GM19193 (cell line): ENCODE data around the gene COPS9.

Source experiments
- POLR2A ChIP-seq: IDR thresholded peaks from 4 replicates; pipeline ENCODE4 v1.6.1; 2011; ENCODE audit not compliant: insufficient read depth, insufficient read length; ENCODE audit errors: extremely low read depth

Gene COPS9

GRCh38 chr2:240127191-240127750, 8.8 kb downstream of the COPS9 start:
- TF ChIP-seq POLR2A, result no peak

- TF ChIP-seq POLR2A, result no peak
Measured at GRCh38 chr2:240126731-240127130, 9.4 kb downstream of the COPS9 start.

DNA sequence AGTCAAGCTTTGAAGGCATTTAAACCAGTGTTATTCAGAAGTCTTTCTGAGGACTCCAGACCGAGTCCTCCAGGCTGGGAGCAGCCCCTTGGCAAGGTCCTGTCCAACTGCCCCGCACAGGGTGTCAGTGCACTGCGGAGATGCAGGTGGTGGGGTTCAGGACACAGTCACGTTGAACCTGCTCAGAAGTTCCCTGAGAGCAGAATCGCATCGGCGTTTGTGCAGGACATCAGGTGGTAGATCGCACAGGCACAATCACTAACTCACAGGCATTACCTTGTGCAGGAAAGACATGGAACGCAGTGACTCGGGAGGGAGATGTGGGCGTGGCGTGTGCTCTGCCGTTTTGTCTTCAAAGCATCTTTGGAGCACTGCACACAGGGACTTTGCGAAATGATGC, 10.4 kb downstream of the COPS9 start:
- TF ChIP-seq POLR2A, result no peak

- TF ChIP-seq POLR2A, result no peak
Measured at GRCh38 chr2:240124651-240125030, 11.5 kb downstream of the COPS9 start.

GRCh38 chr2:240123821-240124650, 12.1 kb downstream of the COPS9 start:
- TF ChIP-seq POLR2A, result no peak

DNA sequence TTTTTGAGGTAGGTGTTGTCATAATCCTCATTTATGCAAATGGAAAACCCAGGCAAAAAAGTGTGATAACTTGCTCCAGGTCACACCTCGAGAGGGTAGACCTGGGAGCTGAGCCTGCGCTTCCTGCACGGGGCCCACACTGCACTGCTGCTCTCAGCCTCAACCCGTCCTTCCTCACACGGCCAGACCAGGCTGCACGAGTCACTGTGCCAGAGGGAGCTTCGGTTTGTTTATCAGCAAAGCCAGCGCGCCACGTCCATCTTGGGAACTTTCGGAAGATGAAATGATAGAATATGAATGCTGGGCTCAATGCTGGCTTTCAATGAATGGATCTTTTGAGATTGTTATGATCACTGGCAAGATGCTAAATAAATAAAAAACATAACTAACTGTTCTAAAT, 14.4 kb downstream of the COPS9 start:
- no peak for TF ChIP-seq POLR2A

DNA sequence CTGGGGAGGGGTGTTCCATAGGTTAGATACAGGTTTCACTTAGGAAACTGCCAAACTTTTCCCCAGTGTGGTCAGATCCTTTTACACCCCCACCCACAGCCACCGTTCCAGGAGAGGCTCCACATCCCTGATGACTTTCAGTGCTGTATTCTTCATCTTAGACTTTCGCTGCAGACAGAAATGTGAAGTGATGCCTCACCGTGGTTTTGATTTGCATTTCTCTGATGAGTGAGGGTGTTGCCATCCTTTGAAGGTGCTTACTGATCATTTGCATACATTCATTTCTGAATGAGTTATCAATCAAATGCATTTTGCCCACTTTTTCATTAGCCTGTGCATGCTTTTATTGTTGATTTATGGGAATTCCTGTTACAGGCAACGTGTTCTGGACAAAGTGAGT, 14.9 kb downstream of the COPS9 start:
- no peak for TF ChIP-seq POLR2A

GRCh38 chr2:240114233-240114632, 21.9 kb downstream of the COPS9 start:
- no peak for TF ChIP-seq POLR2A

DNA sequence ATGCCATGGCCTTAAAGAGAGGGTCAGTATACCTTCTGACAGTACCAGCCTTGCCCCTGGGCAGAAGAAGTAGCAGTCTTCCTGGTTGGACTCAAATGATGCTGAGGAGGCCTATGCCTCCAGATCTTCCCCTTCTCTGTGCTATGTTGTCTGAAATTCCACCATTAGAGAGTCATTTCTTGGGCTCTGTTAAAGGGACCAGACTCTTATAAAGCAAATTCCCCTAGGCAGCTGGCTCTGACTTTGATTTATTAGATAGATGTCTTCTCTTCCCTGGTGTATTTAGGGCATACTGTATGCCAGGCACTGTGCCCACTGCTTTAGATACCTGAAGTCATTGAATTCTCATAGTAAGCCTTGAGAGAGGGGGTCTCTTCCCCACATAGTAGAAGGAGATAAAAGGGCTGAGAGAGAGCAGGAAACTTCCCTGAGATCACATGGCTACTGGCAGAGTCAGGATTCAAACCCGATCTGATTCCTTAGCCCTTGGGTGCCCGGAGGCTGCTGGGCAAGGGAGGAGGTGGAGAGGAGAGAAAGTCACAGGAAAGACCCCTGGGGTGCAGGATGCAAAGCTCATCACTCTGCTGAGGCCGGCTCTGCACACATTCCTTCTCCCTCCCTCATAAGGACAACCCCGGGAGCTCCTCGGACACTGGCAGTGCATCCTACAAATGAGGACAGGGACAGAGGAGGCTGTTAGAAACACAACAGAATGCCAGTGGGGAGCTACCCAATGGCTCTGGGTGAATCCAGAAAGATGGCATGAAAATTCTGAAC, 23.0 kb downstream of the COPS9 start:
- TF ChIP-seq POLR2A, result no peak

DNA sequence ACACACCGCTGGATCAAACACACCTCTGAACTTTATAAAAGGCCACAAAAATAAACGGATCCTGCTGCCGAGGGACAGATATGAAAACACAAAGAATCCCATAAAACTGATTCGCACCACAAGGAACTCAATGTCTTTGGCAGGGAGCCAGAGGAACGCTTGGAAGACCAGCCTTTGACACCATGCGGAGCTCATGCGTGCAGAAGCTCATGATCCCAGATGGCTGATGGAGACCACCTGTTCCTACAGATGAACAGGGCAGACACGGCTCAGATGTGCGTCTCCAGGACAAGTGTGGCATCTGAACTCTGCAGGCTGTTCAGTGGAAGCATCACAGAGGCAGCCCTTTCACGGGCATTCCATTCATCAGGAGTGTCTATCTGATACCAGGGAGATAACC, 24.9 kb downstream of the COPS9 start:
- TF ChIP-seq POLR2A, result no peak

- TF ChIP-seq POLR2A, result no peak
Measured at GRCh38 chr2:240109386-240109785, 26.7 kb downstream of the COPS9 start.

DNA sequence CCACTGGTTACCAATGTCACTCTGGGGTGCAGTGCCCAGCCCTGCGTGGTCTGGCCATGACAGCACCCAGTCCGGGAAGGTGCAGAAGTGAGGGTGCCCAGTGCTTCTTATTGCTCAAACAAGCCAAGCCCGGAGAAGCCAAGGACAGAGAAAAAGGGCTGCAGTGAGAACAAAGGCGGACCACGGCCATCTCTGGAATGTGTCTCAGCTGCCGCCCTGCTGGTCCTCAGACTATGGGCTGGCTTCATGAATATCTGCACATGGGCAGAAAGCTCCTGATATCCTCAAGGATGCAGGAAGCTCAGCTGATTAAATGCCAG, 28.7 kb downstream of the COPS9 start:
- no peak for TF ChIP-seq POLR2A

GRCh38 chr2:240106765-240107476, 29.2 kb downstream of the COPS9 start:
- TF ChIP-seq POLR2A, result no peak

GRCh38 chr2:240105982-240106381, 30.1 kb downstream of the COPS9 start:
- TF ChIP-seq POLR2A, result no peak

DNA sequence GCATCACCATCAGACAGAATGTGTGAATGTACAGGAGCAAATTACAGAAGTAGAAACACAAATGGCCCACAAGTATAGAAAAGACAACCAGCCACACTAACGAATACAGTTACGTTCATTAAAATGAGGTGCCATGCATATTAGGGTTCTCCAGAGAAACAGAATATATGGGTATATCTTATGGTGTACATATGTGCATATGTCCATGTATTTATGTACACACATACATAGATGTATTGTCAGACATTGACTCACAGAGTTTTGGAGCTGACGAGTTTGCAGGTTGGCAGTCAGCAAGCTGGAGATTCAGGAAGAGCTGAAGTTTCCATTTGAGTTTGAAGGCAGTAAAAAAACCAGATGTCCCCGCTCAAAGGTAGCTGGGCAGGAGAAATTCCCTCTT, 33.0 kb downstream of the COPS9 start:
- no peak for TF ChIP-seq POLR2A
